HCT116 (cell line): Measurements from ENCODE around the gene IFT20. TPM values are rescaled to one million over a fixed set of nuclear protein-coding genes. Genes with fewer than 3 reads are reported as not detected.

Experiments
- ATAC-seq: fragments of 200-7000 bp; cut with Tn5 transposase; 2 replicates; pipeline ENCODE4 v1.9.1; 2020; ENCODE audit warnings: mild to moderate bottlenecking, moderate library complexity
- BruUV-seq: library from RNA; stranded (reverse); fragments of 400-500 nt; replicated peaks from 2 replicates; lab custom pipeline; 2021; lab: Mats Ljungman, UMichigan
- CTCF ChIA-PET: fragments of 300-600 bp; sonication (Branson Sonifier 250); formaldehyde crosslinking; loops from one replicate; lab custom pipeline; 2021; ENCODE audit warnings: antibody characterized with exemption; lab: Charles Lee
- POLR2A ChIA-PET: fragments of 300-600, 350-600 bp; sonication (Branson Sonifier 250); formaldehyde crosslinking; loops from one replicate; lab custom pipeline; 2021; ENCODE audit warnings: antibody characterized with exemption; lab: Charles Lee
- RAD21 ChIA-PET, 2 experiments: fragments of 300-600 bp; sonication (Branson Sonifier 250); formaldehyde crosslinking; loops; one replicate each; lab custom pipeline; 2023; ENCODE audit warnings: low total read pairs in 2 of 2; ENCODE audit not compliant: uncharacterized antibody in 2 of 2, unreplicated experiment in 2 of 2, low non-redundant PET in 1 of 2; lab: Charles Lee
- DNase-seq: peaks from one replicate; pipeline ENCODE4 v3.0.0-alpha.2; 2010; ENCODE audit warnings: low read depth, low spot score
- H2AFZ ChIP-seq: fragments of 200-600 bp; shearing (Covaris generic), sonication (generic); 2 replicates; pipeline ENCODE4 v1.6.1; 2017; ENCODE audit warnings: low read depth, mixed run types, mixed read lengths, antibody characterized with exemption, low read length; ENCODE audit not compliant: poor library complexity, severe bottlenecking
- H3K27ac ChIP-seq: 2 replicates; pipeline ENCODE4 v1.5.1; 2012; ENCODE audit warnings: low read depth, low read length
- H3K27me3 ChIP-seq: fragments of 200-600 bp; sonication (generic); 2 replicates; pipeline ENCODE4 v1.6.1; 2016; ENCODE audit warnings: mixed run types, low read length, mixed read lengths; ENCODE audit not compliant: insufficient read depth
- H3K36me3 ChIP-seq, 2 experiments: fragments of 200-500 bp in 1 of 2; fragments of 200-600 bp in 1 of 2; sonication (Bioruptor generic) in 1 of 2; sonication (generic) in 1 of 2; 2 replicates each; pipeline versions ENCODE4 v1.5.1 to v1.6.1; 2014 to 2016; ENCODE audit warnings: low read length in 2 of 2, inconsistent platforms in 1 of 2, mixed read lengths in 1 of 2, mixed run types in 1 of 2; ENCODE audit not compliant: insufficient read depth in 2 of 2, control insufficient read depth in 1 of 2
- H3K4me1 ChIP-seq, 2 experiments: fragments of 200-600 bp in 1 of 2; sonication (generic) in 1 of 2; 2 replicates each; pipeline versions ENCODE4 v1.5.1 to v1.6.1; 2012 to 2017; ENCODE audit warnings: low read length in 2 of 2, inconsistent platforms in 1 of 2, mild to moderate bottlenecking in 1 of 2, mixed read lengths in 1 of 2, mixed run types in 1 of 2, moderate library complexity in 1 of 2; ENCODE audit not compliant: insufficient read depth in 2 of 2, control insufficient read depth in 1 of 2
- H3K4me2 ChIP-seq: fragments of 200-600 bp; sonication (generic); 2 replicates; pipeline ENCODE4 v1.6.1; 2017; ENCODE audit warnings: mixed run types, low read length, mixed read lengths
- H3K4me3 ChIP-seq, 2 experiments: fragments of 200-600 bp in 1 of 2; sonication (generic) in 1 of 2; replicated peaks in 1 of 2; 2 replicates each; pipeline ENCODE4 v1.5.1; 2011 to 2016; ENCODE audit warnings: low read length in 2 of 2, control low read depth in 1 of 2, low read depth in 1 of 2, mild to moderate bottlenecking in 1 of 2, mixed read lengths in 1 of 2, mixed run types in 1 of 2
- H3K79me2 ChIP-seq: fragments of 200-600 bp; sonication (generic); 2 replicates; pipeline ENCODE4 v1.6.1; 2017; ENCODE audit warnings: mild to moderate bottlenecking, mixed run types, low read length, moderate library complexity, mixed read lengths; ENCODE audit not compliant: insufficient read depth
- H3K9ac ChIP-seq: fragments of 200-600 bp; sonication (generic); 2 replicates; pipeline ENCODE4 v1.6.1; 2016; ENCODE audit warnings: low read length, mixed read lengths
- H3K9me2 ChIP-seq: fragments of 200-600 bp; sonication (generic), shearing (Covaris generic); 2 replicates; pipeline ENCODE4 v1.6.1; 2017; ENCODE audit warnings: mixed run types, mild to moderate bottlenecking, moderate library complexity; ENCODE audit not compliant: insufficient read depth
- H3K9me3 ChIP-seq, 2 experiments: fragments of 200-500 bp in 1 of 2; fragments of 200-600 bp in 1 of 2; sonication (Bioruptor generic) in 1 of 2; sonication (generic) in 1 of 2; 2 replicates each; pipeline ENCODE4 v1.6.1; 2014 to 2017; ENCODE audit warnings: low read length in 2 of 2, mixed read lengths in 2 of 2, inconsistent platforms in 1 of 2, low read depth in 1 of 2, mild to moderate bottlenecking in 1 of 2, mixed run types in 1 of 2, moderate library complexity in 1 of 2; ENCODE audit not compliant: control insufficient read depth in 1 of 2, insufficient read depth in 1 of 2
- H4K20me1 ChIP-seq: fragments of 200-600 bp; sonication (generic), shearing (Covaris generic); 2 replicates; pipeline ENCODE4 v1.6.1; 2017; ENCODE audit warnings: mixed run types, mild to moderate bottlenecking, moderate library complexity; ENCODE audit not compliant: insufficient read depth
- CBX3 ChIP-seq: IDR thresholded peaks from 2 replicates; pipeline ENCODE4 v1.6.1; 2012; ENCODE audit warnings: low read depth
- ELF1 ChIP-seq: IDR thresholded peaks from 2 replicates; pipeline ENCODE4 v1.6.1; 2012; ENCODE audit warnings: low read depth, borderline replicate concordance
- FOSL1 ChIP-seq: IDR thresholded peaks from 2 replicates; pipeline ENCODE4 v1.6.1; 2012; ENCODE audit warnings: low read depth
- POLR2A ChIP-seq: IDR thresholded peaks from 2 replicates; pipeline ENCODE4 v1.7.0; 2011; ENCODE audit warnings: borderline replicate concordance; ENCODE audit not compliant: insufficient read depth, insufficient read length; ENCODE audit errors: extremely low read depth
- RAD21 ChIP-seq: IDR thresholded peaks from 2 replicates; pipeline ENCODE4 v1.6.1; 2012; ENCODE audit warnings: low read depth, mild to moderate bottlenecking
- SIN3A ChIP-seq: IDR thresholded peaks from 2 replicates; pipeline ENCODE4 v1.6.1; 2012; ENCODE audit warnings: low read depth
- SP1 ChIP-seq: IDR thresholded peaks from 2 replicates; pipeline ENCODE4 v1.6.1; 2012; ENCODE audit warnings: low read depth
- YY1 ChIP-seq: IDR thresholded peaks from 2 replicates; pipeline ENCODE4 v1.6.1; 2011; ENCODE audit warnings: low read length, low read depth, moderate library complexity, mild to moderate bottlenecking; ENCODE audit not compliant: insufficient replicate concordance; ENCODE audit errors: extremely low read depth
- ZFX ChIP-seq: fragments of 450-650 bp; IDR thresholded peaks from 2 replicates; pipeline ENCODE4 v1.6.1; 2017
- ZNF274 ChIP-seq: fragments of 200-500 bp; sonication (Bioruptor generic); IDR thresholded peaks from 2 replicates; pipeline ENCODE4 v1.6.1; 2014; ENCODE audit warnings: mild to moderate bottlenecking, low read depth, low read length, inconsistent platforms
- intact Hi-C: fragments of 100-400 bp; cut with micrococcal nuclease; formaldehyde crosslinking; loops from 2 replicates; pipeline ENCODE4 v1.10.0; 2022
- total RNA-seq: library from RNA; stranded (reverse); gene quantifications from one replicate; pipeline ENCODE4 v1.2.1, GENCODE V29; 2021; ENCODE audit not compliant: unreplicated experiment
- TF ChIP-seq, protein P1 (sequence below): IDR thresholded peaks from 2 replicates; pipeline ENCODE4 v1.6.1; 2012; ENCODE audit warnings: low read depth
- TF ChIP-seq, protein P2 (sequence below): IDR thresholded peaks from 2 replicates; pipeline ENCODE4 v1.6.1; 2012

IFT20 gene
- total RNA-seq, 1 experiment from 2014 or later: 21.7 TPM

DNA sequence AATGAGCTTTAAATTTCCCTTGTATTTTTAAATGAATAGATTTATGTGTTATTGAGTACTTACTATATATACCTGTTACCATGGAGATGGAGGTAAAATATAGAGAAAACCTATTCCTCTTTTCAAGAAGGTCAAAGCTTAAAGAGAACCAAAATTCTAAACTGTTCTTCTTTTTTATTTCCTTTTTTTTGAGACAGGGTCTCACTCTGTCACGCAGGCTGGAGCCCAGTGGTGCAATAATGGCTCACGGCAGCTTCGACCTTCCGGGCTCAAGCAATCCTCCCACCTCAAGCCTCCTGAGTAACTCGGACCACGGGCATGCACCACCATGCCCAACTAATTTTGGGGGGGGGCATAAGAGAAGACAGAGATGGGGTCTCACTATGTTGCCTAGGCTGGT, 41.3 kb downstream of the IFT20 start:
- DNase-seq (no peak), ATAC-seq (no peak)
- Histone ChIP-seq H3K36me3 (no peaks in the 10 kb centered on the region), H3K4me3 (no peak overlapping the region), H3K9me2 (no peaks in the 10 kb centered on the region), H3K4me1 (peaks cover 0 to 4% of the 10 kb centered on the region in 2 experiments; a peak in 1 of 4 replicates), H4K20me1 (no peaks in the 10 kb centered on the region), H3K4me2 (no peak overlapping the region), H3K27me3 (no peaks in the 10 kb centered on the region), H3K27ac (no peak overlapping the region), H3K79me2 (no peaks in the 10 kb centered on the region), H3K9me3 (no peaks in the 10 kb centered on the region), H2AFZ (no peak overlapping the region), H3K9ac (no peak overlapping the region)
- CTCF ChIA-PET: no interaction called here
- RAD21 ChIA-PET: no interaction called here
- BruUV-seq: no TSS peak
- POLR2A ChIA-PET: no interaction called here
- TF ChIP-seq, protein P1, sequence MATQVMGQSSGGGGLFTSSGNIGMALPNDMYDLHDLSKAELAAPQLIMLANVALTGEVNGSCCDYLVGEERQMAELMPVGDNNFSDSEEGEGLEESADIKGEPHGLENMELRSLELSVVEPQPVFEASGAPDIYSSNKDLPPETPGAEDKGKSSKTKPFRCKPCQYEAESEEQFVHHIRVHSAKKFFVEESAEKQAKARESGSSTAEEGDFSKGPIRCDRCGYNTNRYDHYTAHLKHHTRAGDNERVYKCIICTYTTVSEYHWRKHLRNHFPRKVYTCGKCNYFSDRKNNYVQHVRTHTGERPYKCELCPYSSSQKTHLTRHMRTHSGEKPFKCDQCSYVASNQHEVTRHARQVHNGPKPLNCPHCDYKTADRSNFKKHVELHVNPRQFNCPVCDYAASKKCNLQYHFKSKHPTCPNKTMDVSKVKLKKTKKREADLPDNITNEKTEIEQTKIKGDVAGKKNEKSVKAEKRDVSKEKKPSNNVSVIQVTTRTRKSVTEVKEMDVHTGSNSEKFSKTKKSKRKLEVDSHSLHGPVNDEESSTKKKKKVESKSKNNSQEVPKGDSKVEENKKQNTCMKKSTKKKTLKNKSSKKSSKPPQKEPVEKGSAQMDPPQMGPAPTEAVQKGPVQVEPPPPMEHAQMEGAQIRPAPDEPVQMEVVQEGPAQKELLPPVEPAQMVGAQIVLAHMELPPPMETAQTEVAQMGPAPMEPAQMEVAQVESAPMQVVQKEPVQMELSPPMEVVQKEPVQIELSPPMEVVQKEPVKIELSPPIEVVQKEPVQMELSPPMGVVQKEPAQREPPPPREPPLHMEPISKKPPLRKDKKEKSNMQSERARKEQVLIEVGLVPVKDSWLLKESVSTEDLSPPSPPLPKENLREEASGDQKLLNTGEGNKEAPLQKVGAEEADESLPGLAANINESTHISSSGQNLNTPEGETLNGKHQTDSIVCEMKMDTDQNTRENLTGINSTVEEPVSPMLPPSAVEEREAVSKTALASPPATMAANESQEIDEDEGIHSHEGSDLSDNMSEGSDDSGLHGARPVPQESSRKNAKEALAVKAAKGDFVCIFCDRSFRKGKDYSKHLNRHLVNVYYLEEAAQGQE: no peak
- TF ChIP-seq POLR2A (no peak), ZNF274 (no peak), SIN3A (no peak), SP1 (no peak), ZFX (no peak), ELF1 (no peak), RAD21 (no peak), FOSL1 (no peak), CBX3 (no peak), YY1 (no peak)
- TF ChIP-seq, protein P2, sequence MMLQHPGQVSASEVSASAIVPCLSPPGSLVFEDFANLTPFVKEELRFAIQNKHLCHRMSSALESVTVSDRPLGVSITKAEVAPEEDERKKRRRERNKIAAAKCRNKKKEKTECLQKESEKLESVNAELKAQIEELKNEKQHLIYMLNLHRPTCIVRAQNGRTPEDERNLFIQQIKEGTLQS: no peak
- intact Hi-C loops: no loop called here
